CD8-positive, alpha-beta memory T cell (primary cell): Measurements from ENCODE around the gene ORM2. TPM values are rescaled to one million over a fixed set of nuclear protein-coding genes. Genes with fewer than 3 reads are reported as not detected.

Experiments used
- CTCF ChIA-PET: fragments of 350-600 bp; sonication (Branson Sonifier 250); formaldehyde crosslinking; loops from one replicate; lab custom pipeline; 2021; ENCODE audit warnings: antibody characterized with exemption; lab: Charles Lee
- POLR2A ChIA-PET: fragments of 350-600 bp; sonication (Branson Sonifier 250); formaldehyde crosslinking; loops from one replicate; lab custom pipeline; 2021; ENCODE audit warnings: antibody characterized with exemption; lab: Charles Lee
- DNase-seq, 5 donors: peaks; one replicate each; pipeline versions ENCODE4 v3.0.0 to v3.0.0-alpha.2; 2020 to 2022; ENCODE audit warnings: mixed read lengths in 1 of 5
- H3K27ac ChIP-seq: one replicate; pipeline ENCODE4 v1.7.0; 2013; ENCODE audit warnings: low read depth, mild to moderate bottlenecking, low read length, moderate library complexity
- H3K27me3 ChIP-seq: 2 replicates; pipeline ENCODE4 v1.7.0; 2013; ENCODE audit warnings: low read length, mild to moderate bottlenecking; ENCODE audit not compliant: insufficient read depth, poor library complexity, severe bottlenecking
- H3K36me3 ChIP-seq: 2 replicates; pipeline ENCODE4 v1.7.0; 2013; ENCODE audit warnings: mild to moderate bottlenecking, low read length, moderate library complexity; ENCODE audit not compliant: insufficient read depth
- H3K4me1 ChIP-seq: 2 replicates; pipeline ENCODE4 v1.7.0; 2013; ENCODE audit warnings: mild to moderate bottlenecking, low read length, moderate library complexity; ENCODE audit not compliant: insufficient read depth
- H3K4me3 ChIP-seq: 2 replicates; pipeline ENCODE4 v1.7.0; 2013; ENCODE audit warnings: mild to moderate bottlenecking, low read length
- H3K9me3 ChIP-seq: 2 replicates; pipeline ENCODE4 v1.7.0; 2013; ENCODE audit warnings: mild to moderate bottlenecking, low read length
- H3K27ac Mint-ChIP-seq, 8 donors: one replicate each; pipeline ENCODE4 v1.8.0; 2020 to 2021; ENCODE audit warnings: mixed read lengths in 8 of 8, mild to moderate bottlenecking in 6 of 8, inconsistent platforms in 3 of 8, moderate library complexity in 3 of 8
- H3K27me3 Mint-ChIP-seq, 2 donors: one replicate each; pipeline ENCODE4 v1.8.0; 2020 to 2021; ENCODE audit warnings: mixed read lengths in 2 of 2, mild to moderate bottlenecking in 1 of 2, moderate library complexity in 1 of 2
- H3K36me3 Mint-ChIP-seq, 3 donors: one replicate each; pipeline ENCODE4 v1.8.0; 2020 to 2021; ENCODE audit warnings: mixed read lengths in 3 of 3, inconsistent platforms in 1 of 3, mild to moderate bottlenecking in 1 of 3
- H3K4me1 Mint-ChIP-seq, 3 donors: one replicate each; pipeline ENCODE4 v1.8.0; 2020 to 2021; ENCODE audit warnings: mixed read lengths in 3 of 3, inconsistent platforms in 1 of 3, mild to moderate bottlenecking in 1 of 3
- H3K4me3 Mint-ChIP-seq, 7 donors: one replicate each; pipeline ENCODE4 v1.8.0; 2020 to 2021; ENCODE audit warnings: mixed read lengths in 7 of 7, mild to moderate bottlenecking in 6 of 7, moderate library complexity in 4 of 7, inconsistent platforms in 2 of 7
- H3K9me3 Mint-ChIP-seq, 5 donors: one replicate each; pipeline ENCODE4 v1.8.0; 2020 to 2022; ENCODE audit warnings: mixed read lengths in 5 of 5, mild to moderate bottlenecking in 3 of 5, moderate library complexity in 2 of 5, inconsistent platforms in 1 of 5
- polyA plus RNA-seq: library from polyadenylated mRNA; unstranded; fragments of 300-500 nt; fragmentation: Illumina TruSeq; gene quantifications from one replicate; pipeline ENCODE4 v1.2.3, GENCODE V29; 2021
- total RNA-seq, 2 experiments: library from RNA; stranded (reverse); gene quantifications; one replicate each; pipeline ENCODE4 v1.2.3, GENCODE V29; 2021

Gene ORM2
- total and polyA plus RNA-seq, 3 experiments from 2014 or later, result not detected

DNA sequence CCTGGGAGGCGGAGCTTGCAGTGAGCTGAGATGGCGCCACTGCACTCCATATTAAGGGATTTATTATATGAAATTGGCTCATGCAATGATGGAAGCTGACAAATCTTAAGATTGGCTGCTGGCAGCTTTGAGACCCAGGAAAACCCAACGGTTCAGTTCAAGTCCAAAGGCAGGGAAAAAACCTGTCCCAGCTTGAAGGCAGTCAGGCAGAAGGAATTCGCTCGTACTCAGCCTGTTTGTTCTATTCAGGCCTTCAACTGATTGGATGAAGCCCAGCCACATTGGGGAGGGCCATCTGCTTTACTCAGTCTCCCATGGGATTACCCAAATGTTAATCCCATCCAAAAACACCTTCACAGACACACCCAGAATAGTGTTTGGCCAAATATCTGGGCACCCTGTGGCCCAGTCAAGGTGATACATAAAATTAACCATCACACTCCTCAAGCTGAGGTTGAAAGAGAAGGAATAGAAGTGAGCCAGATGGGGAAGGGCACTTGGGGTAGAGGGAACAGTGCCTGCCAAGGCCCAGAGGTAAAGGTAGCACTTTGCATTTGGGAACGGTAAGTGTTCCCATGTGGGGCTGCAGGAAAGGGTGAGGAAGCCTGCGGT, 15.3 kb upstream of the ORM2 start:
- H3K36me3 Mint-ChIP-seq, result no peaks in the 10 kb centered on the region
- H3K36me3 ChIP-seq, result no peaks in the 10 kb centered on the region
- H3K27ac Mint-ChIP-seq, result peak overlapping the region in 1 of 8 donors; percentile 76
- ChIA-PET CTCF (no interaction called here), POLR2A (no interaction called here)
- no peak for DNase-seq
- H3K4me1 ChIP-seq, result no peaks in the 10 kb centered on the region
- H3K9me3 Mint-ChIP-seq, result no peaks in the 10 kb centered on the region
- H3K27ac ChIP-seq, result no peak overlapping the region
- no peaks in the 10 kb centered on the region for H3K9me3 ChIP-seq
- H3K27me3 ChIP-seq, result no peaks in the 10 kb centered on the region
- no peak overlapping the region for H3K4me3 Mint-ChIP-seq
- H3K4me3 ChIP-seq, result no peak overlapping the region
- no peaks in the 10 kb centered on the region for H3K4me1 Mint-ChIP-seq
- H3K27me3 Mint-ChIP-seq, result peaks cover 6 to 22% of the 10 kb centered on the region in 2 donors

DNA sequence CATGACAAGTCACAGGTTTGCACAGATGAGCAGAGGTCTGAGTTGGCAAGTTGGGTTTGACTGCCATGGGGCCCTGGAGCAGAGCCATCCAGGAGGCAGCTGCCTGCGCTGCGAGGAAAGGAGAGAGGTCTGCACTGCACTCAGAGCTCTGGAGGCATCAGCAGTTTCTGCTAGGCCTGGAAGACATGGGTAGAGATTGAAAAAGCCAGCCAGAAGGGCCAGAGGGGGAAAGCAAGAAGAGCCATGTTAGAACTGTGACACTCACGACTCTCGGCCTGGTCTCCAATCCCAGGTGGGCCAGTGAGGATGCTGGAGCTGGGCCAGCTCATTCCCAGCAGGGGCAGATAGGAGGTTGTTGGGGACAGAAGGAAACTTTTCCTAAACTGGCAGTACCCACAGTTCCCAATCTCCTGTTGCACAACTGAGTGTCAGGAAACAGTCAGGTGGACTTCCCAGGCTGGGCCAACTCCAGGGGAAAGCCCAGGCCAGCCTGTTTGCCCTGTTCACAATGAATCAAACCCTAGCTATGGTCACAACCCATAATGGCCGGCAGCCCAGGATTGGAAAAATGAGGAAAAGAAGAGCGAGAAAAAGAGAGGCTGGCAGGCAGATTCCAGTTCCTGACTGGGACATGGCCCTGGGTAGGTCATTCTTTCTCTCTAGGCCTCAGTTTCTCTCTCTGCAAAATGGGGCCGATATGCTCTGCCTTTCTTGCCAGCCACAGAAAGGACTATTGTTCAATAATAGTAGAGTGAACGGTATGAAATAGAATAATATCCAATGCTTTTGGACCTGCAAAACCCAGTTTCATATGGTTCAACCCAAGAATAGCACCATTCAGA, 14.6 kb upstream of the ORM2 start:
- ChIA-PET POLR2A (no interaction called here), CTCF (no interaction called here)
- Histone ChIP-seq H3K9me3 (no peaks in the 10 kb centered on the region), H3K27me3 (no peaks in the 10 kb centered on the region), H3K27ac (no peak overlapping the region), H3K36me3 (no peaks in the 10 kb centered on the region), H3K4me3 (no peak overlapping the region), H3K4me1 (no peaks in the 10 kb centered on the region)
- Mint-ChIP-seq H3K4me3 (no peak overlapping the region), H3K4me1 (no peaks in the 10 kb centered on the region), H3K27ac (peak overlapping the region in 1 of 8 donors; percentile 76), H3K36me3 (no peaks in the 10 kb centered on the region), H3K27me3 (peaks cover 6 to 26% of the 10 kb centered on the region in 2 donors), H3K9me3 (no peaks in the 10 kb centered on the region)
- no peak for DNase-seq

- DNase-seq, result no peak
- Histone ChIP-seq H3K27me3 (no peaks in the 10 kb centered on the region), H3K27ac (no peak overlapping the region), H3K4me1 (no peaks in the 10 kb centered on the region), H3K9me3 (no peaks in the 10 kb centered on the region), H3K36me3 (no peaks in the 10 kb centered on the region), H3K4me3 (no peak overlapping the region)
- Mint-ChIP-seq H3K27ac (no peak overlapping the region), H3K4me1 (no peaks in the 10 kb centered on the region), H3K9me3 (no peaks in the 10 kb centered on the region), H3K4me3 (no peak overlapping the region), H3K36me3 (no peaks in the 10 kb centered on the region), H3K27me3 (peaks cover 9 to 26% of the 10 kb centered on the region in 2 donors)
- ChIA-PET POLR2A (no interaction called here), CTCF (no interaction called here)
These were observed 13.8 kb upstream of the ORM2 start for GRCh38 chr9:114315723-114316363.

GRCh38 chr9:114316605-114317230, 13.0 kb upstream of the ORM2 start:
- H3K36me3 Mint-ChIP-seq, result no peaks in the 10 kb centered on the region
- H3K9me3 Mint-ChIP-seq, result no peaks in the 10 kb centered on the region
- peak in 1 of 5 donors; percentile 15 for DNase-seq
- Histone ChIP-seq H3K9me3 (no peaks in the 10 kb centered on the region), H3K27me3 (no peaks in the 10 kb centered on the region), H3K27ac (no peak overlapping the region), H3K4me3 (no peak overlapping the region), H3K4me1 (no peaks in the 10 kb centered on the region), H3K36me3 (no peaks in the 10 kb centered on the region)
- H3K4me3 Mint-ChIP-seq, result no peak overlapping the region
- peaks cover 10 to 29% of the 10 kb centered on the region in 2 donors for H3K27me3 Mint-ChIP-seq
- H3K27ac Mint-ChIP-seq, result peak overlapping the region in 1 of 8 donors; percentile 29
- H3K4me1 Mint-ChIP-seq, result no peaks in the 10 kb centered on the region
- ChIA-PET CTCF (no interaction called here), POLR2A (no interaction called here)

GRCh38 chr9:114317665-114318357, 11.9 kb upstream of the ORM2 start:
- no peaks in the 10 kb centered on the region for H3K9me3 ChIP-seq
- Mint-ChIP-seq H3K9me3 (no peaks in the 10 kb centered on the region), H3K27ac (no peak overlapping the region), H3K4me3 (no peak overlapping the region), H3K36me3 (no peaks in the 10 kb centered on the region), H3K27me3 (peaks cover 10 to 36% of the 10 kb centered on the region in 2 donors), H3K4me1 (no peaks in the 10 kb centered on the region)
- no peak overlapping the region for H3K27ac ChIP-seq
- no peaks in the 10 kb centered on the region for H3K4me1 ChIP-seq
- POLR2A ChIA-PET, result no interaction called here
- CTCF ChIA-PET, result no interaction called here
- H3K27me3 ChIP-seq, result no peaks in the 10 kb centered on the region
- no peaks in the 10 kb centered on the region for H3K36me3 ChIP-seq
- DNase-seq, result no peak
- no peak overlapping the region for H3K4me3 ChIP-seq

- Histone ChIP-seq H3K27ac (no peak overlapping the region), H3K9me3 (no peaks in the 10 kb centered on the region), H3K4me1 (no peaks in the 10 kb centered on the region), H3K4me3 (no peak overlapping the region), H3K36me3 (no peaks in the 10 kb centered on the region), H3K27me3 (no peaks in the 10 kb centered on the region)
- POLR2A ChIA-PET, result no interaction called here
- no peak overlapping the region for H3K4me3 Mint-ChIP-seq
- CTCF ChIA-PET, result no interaction called here
- H3K4me1 Mint-ChIP-seq, result no peaks in the 10 kb centered on the region
- H3K9me3 Mint-ChIP-seq, result no peaks in the 10 kb centered on the region
- peak overlapping the region in 1 of 8 donors; percentile 43 for H3K27ac Mint-ChIP-seq
- H3K36me3 Mint-ChIP-seq, result no peaks in the 10 kb centered on the region
- DNase-seq, result peak in 1 of 5 donors; percentile 13
- H3K27me3 Mint-ChIP-seq, result peaks cover 10 to 36% of the 10 kb centered on the region in 2 donors
These were observed 11.3 kb upstream of the ORM2 start for GRCh38 chr9:114318416-114318815.

DNA sequence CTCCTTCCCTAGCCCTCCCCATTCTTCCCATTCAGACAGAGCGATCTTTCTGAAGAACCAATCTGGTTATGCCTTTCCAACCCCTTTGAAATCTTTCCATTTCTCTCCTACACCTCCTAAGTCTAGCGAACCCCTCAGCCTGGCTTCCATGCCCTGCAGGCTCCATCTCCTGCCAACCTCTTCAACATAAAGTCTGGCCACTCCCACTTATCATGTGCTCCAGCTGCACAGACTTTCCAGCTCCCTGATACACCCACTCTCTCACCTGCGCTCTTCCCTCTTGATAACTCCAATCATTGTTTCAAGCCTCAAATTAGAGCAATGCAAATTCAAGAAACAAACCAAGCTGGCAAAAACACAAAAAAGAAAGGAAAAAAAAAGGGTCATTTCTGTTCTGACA, 10.5 kb upstream of the ORM2 start:
- no peak overlapping the region for H3K4me3 ChIP-seq
- H3K9me3 ChIP-seq, result no peaks in the 10 kb centered on the region
- no peaks in the 10 kb centered on the region for H3K27me3 ChIP-seq
- Mint-ChIP-seq H3K27ac (no peak overlapping the region), H3K36me3 (no peaks in the 10 kb centered on the region), H3K4me1 (no peaks in the 10 kb centered on the region), H3K9me3 (no peaks in the 10 kb centered on the region), H3K27me3 (peaks cover 10 to 36% of the 10 kb centered on the region in 2 donors), H3K4me3 (no peak overlapping the region)
- H3K36me3 ChIP-seq, result no peaks in the 10 kb centered on the region
- ChIA-PET CTCF (no interaction called here), POLR2A (no interaction called here)
- H3K27ac ChIP-seq, result no peak overlapping the region
- DNase-seq, result no peak
- H3K4me1 ChIP-seq, result no peaks in the 10 kb centered on the region
